Transverse colon (tissue), 4 donors: ENCODE measurements around the gene SMIM8. TPM values are rescaled to one million over a fixed set of nuclear protein-coding genes. Genes with fewer than 3 reads are reported as not detected.

ENCODE experiments used
- DNase-seq: peaks from one replicate; pipeline ENCODE4 v3.0.0-alpha.2; 2019
- H3K27ac ChIP-seq, 4 donors: fragments of 200-600 bp; sonication (generic); 2 replicates each; pipeline ENCODE4 v1.5.1; 2016 to 2018; ENCODE audit warnings: inconsistent platforms in 4 of 4
- H3K27me3 ChIP-seq: fragments of 200-600 bp; sonication (generic); 2 replicates; pipeline ENCODE4 v1.5.1; 2017; ENCODE audit warnings: inconsistent platforms
- H3K36me3 ChIP-seq, 4 donors: fragments of 200-600 bp; sonication (generic); 2 replicates each; pipeline ENCODE4 v1.5.1; 2017 to 2019; ENCODE audit warnings: inconsistent platforms in 4 of 4
- H3K4me1 ChIP-seq, 4 donors: fragments of 200-600 bp; sonication (generic); 2 replicates each; pipeline ENCODE4 v1.5.1; 2017 to 2020; ENCODE audit warnings: inconsistent platforms in 4 of 4
- H3K4me3 ChIP-seq, 4 donors: fragments of 200-600 bp; sonication (generic); 1 replicate in 1 of 4; 2 replicates in 3 of 4; pipeline versions ENCODE4 v1.5.1 to v1.6.1; 2017 to 2019; ENCODE audit warnings: inconsistent platforms in 4 of 4
- H3K9me3 ChIP-seq, 2 donors: fragments of 200-600 bp; sonication (generic); 2 replicates each; pipeline ENCODE4 v1.5.1; 2017 to 2019; ENCODE audit warnings: inconsistent platforms in 2 of 2
- EP300 ChIP-seq: sonication (generic); formaldehyde crosslinking; IDR thresholded peaks from one replicate; pipeline ENCODE4 v1.6.1; 2017; ENCODE audit warnings: antibody characterized with exemption, low read depth
- POLR2A ChIP-seq: fragments of 450-650 bp; IDR thresholded peaks from one replicate; pipeline ENCODE4 v1.6.1; 2016; ENCODE audit warnings: antibody characterized with exemption, mild to moderate bottlenecking, moderate library complexity
- POLR2AphosphoS5 ChIP-seq, 3 donors: sonication (generic); formaldehyde crosslinking; IDR thresholded peaks; one replicate each; pipeline ENCODE4 v1.6.1; 2016; ENCODE audit warnings: antibody characterized with exemption in 3 of 3
- WGBS, 2 donors: methylation state at CpG; one replicate each; pipeline ENCODE4 v1.1.5; 2018; ENCODE audit warnings: low coverage in 1 of 2; 5-methylcytosine and 5-hydroxymethylcytosine counted together
- in situ Hi-C, 4 donors: fragments of 200-750 bp; cut with MboI; loops; one replicate each; pipeline versions ENCODE4 v1.15.0 to v1.15.1; 2017; ENCODE audit warnings: low sequenced_read_pairs in 3 of 4, low pct_ligation_motif_present in 1 of 4, low pct_unique_long_range_greater_than_20kb in 1 of 4
- intact Hi-C: fragments of 100-400 bp; cut with DNase I; formaldehyde crosslinking; loops from one replicate; pipeline ENCODE4 v1.15.1; 2023; ENCODE audit warnings: low total_unique reads
- total RNA-seq, 4 donors: library from RNA; depleted of rRNA; stranded (reverse); fragments of >200 nt; gene quantifications; one replicate each; pipeline ENCODE4 v1.1.0, GENCODE V29; 2016
- TF ChIP-seq, protein P1 (sequence below), 5 experiments: fragments of 200-600 bp in 3 of 5; fragments of 450-650 bp in 2 of 5; sonication (generic) in 3 of 5; IDR thresholded peaks; 1 replicate in 2 of 5; 2 replicates in 3 of 5; pipeline ENCODE4 v1.5.1; 2016 to 2017; ENCODE audit warnings: antibody characterized with exemption in 5 of 5, inconsistent platforms in 3 of 5, mild to moderate bottlenecking in 2 of 5, moderate library complexity in 1 of 5

SMIM8 gene
- total RNA-seq, 4 donors from 2014 or later, result 14.2 to 20.5 (median 18.4) TPM

DNA sequence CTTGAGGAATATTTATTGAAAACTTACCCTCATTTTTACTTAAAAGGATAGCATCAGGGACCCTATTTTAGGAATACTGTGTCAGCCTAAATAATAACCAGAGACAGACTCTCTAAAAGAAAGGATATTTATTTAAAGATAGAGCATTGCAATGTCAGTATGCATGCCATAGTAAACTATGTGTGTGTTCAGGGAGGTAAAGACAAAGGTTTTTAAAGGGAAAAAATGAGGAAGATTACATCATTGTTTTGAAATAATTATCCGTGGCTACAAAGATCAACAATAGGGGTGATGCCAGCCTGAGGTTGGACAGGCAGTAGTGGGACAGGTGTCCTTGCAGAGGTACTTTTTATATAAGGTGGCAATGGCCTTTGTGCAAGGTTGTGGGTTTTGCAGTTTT lies 61.6 kb downstream of the SMIM8 start:
- no peaks in the 10 kb centered on the region for H3K9me3 ChIP-seq
- H3K27ac ChIP-seq, result no peak overlapping the region
- H3K27me3 ChIP-seq, result no peaks in the 10 kb centered on the region
- H3K36me3 ChIP-seq, result no peaks in the 10 kb centered on the region
- TF ChIP-seq, protein P1, sequence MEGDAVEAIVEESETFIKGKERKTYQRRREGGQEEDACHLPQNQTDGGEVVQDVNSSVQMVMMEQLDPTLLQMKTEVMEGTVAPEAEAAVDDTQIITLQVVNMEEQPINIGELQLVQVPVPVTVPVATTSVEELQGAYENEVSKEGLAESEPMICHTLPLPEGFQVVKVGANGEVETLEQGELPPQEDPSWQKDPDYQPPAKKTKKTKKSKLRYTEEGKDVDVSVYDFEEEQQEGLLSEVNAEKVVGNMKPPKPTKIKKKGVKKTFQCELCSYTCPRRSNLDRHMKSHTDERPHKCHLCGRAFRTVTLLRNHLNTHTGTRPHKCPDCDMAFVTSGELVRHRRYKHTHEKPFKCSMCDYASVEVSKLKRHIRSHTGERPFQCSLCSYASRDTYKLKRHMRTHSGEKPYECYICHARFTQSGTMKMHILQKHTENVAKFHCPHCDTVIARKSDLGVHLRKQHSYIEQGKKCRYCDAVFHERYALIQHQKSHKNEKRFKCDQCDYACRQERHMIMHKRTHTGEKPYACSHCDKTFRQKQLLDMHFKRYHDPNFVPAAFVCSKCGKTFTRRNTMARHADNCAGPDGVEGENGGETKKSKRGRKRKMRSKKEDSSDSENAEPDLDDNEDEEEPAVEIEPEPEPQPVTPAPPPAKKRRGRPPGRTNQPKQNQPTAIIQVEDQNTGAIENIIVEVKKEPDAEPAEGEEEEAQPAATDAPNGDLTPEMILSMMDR (IDR thresholded peaks at IDR 0.05), result no peak
- TF ChIP-seq POLR2A, result no peak
- in situ Hi-C loops, result no loop called here
- no peaks in the 10 kb centered on the region for H3K4me1 ChIP-seq
- H3K4me3 ChIP-seq, result no peak overlapping the region
- intact Hi-C loops, result no loop called here
- 48 to 50% methylated on average over 1 of the region's 1 CpG for WGBS, 2 donors
- no peak for DNase-seq

DNA sequence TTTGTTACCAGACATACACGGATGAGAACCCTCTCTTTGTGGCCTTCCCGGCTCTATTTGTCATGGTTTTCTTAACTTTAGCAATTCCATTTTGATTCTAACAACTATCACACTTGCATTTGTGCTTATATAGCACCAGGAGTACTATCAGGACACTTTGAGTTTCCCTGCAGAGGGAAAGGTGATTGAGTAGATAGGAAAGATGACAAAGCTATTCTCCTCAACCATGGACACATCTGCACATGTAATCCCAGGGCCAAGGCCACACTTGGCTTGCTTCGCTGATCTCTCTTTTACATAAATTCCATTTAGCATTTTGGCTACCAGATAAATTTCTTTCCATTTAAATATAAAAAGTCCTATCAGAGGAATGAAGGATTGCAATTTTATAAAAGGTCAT lies 62.1 kb downstream of the SMIM8 start:
- 86 to 94% methylated on average over 1 to 3 of the region's 3 CpGs for WGBS, 2 donors
- H3K27me3 ChIP-seq, result no peaks in the 10 kb centered on the region
- intact Hi-C loops, result no loop called here
- H3K4me1 ChIP-seq, result no peaks in the 10 kb centered on the region
- TF ChIP-seq POLR2AphosphoS5 (IDR thresholded peaks at IDR 0.05) (no peak), POLR2A (no peak), EP300 (no peak)
- TF ChIP-seq, protein P1 (IDR thresholded peaks at IDR 0.05), result no peak
- in situ Hi-C loops, result no loop called here
- H3K9me3 ChIP-seq, result no peaks in the 10 kb centered on the region
- no peak for DNase-seq
- no peak overlapping the region for H3K27ac ChIP-seq
- H3K36me3 ChIP-seq, result no peaks in the 10 kb centered on the region
- H3K4me3 ChIP-seq, result no peak overlapping the region

DNA sequence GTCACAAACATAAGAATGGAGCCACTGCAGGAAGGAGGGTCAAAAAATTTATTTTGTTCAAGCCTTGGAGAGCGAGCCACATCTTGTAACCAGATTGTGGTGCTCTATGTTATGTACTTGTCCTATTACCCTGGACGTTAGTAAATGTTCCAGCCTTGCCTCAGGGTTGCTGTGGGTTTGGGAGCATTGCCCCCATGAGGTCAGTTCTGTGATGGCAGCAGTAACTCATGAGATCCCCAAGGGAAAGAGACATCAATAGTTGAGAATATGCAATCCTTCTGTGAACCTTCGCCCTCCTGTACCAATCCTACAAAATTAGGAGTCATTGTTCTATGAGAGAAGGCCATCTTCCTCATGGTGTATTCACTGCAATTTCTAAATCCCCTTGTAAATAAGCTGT lies 68.9 kb downstream of the SMIM8 start:
- intact Hi-C loops (no loop called here), in situ Hi-C loops (no loop called here)
- no peaks in the 10 kb centered on the region for H3K36me3 ChIP-seq
- H3K27ac ChIP-seq, result no peak overlapping the region
- no peaks in the 10 kb centered on the region for H3K9me3 ChIP-seq
- H3K27me3 ChIP-seq, result no peaks in the 10 kb centered on the region
- H3K4me3 ChIP-seq, result no peak overlapping the region
- no peak for DNase-seq
- TF ChIP-seq, protein P1 (IDR thresholded peaks at IDR 0.05), result peak in 3 of 5 experiments; percentile 13 to 24 (median 18)
- no peak for TF ChIP-seq POLR2AphosphoS5 (IDR thresholded peaks at IDR 0.05)
- 59 to 86% methylated on average over 1 to 3 of the region's 3 CpGs for WGBS, 2 donors
- no peaks in the 10 kb centered on the region for H3K4me1 ChIP-seq

Other genes with a start within 250 kb of the SMIM8 start
- not detected for gene CGA, start 227.5 kb upstream of the SMIM8 start, total RNA-seq
- 10 to 100 TPM; 18.5 to 61.8 (median 42.4) TPM for gene ZNF292, start 167.0 kb upstream of the SMIM8 start, total RNA-seq
- gene GJB7, start 6.7 kb downstream of the SMIM8 start, total RNA-seq, result not detected
- gene C6orf163, start 22.2 kb downstream of the SMIM8 start, total RNA-seq, result 10 to 100 TPM in 1 of 4 donors, 1 to 10 TPM in 3; 3.0 to 14.4 (median 6.6) TPM
- gene CFAP206, start 85.4 kb downstream of the SMIM8 start, total RNA-seq, result not detected
- 10 to 100 TPM in 2 of 4 donors, 1 to 10 TPM in 2; 8.0 to 43.3 (median 22.7) TPM for gene SLC35A1, start 150.4 kb downstream of the SMIM8 start, total RNA-seq